ENCODE data around the gene CHPF2. TPM values are rescaled to one million over a fixed set of nuclear protein-coding genes. Genes with fewer than 3 reads are reported as not detected.

CHPF2 gene
- total RNA-seq, 1 donor from 2014 or later, result 84.7 TPM

GRCh38 chr7:151260471-151260870 lies 28.2 kb downstream of the CHPF2 start:
- H3K79me2 ChIP-seq (ENCODE audit: insufficient read depth, low read length), result no peaks in the 10 kb centered on the region
- no peak overlapping the region for H3K4me3 ChIP-seq (ENCODE audit: insufficient read depth, low read depth, low read length)
- TF ChIP-seq EZH2 (IDR thresholded peaks at IDR 0.05; ENCODE audit: insufficient read depth, low read length), result no peak
- TF ChIP-seq CTCF (IDR thresholded peaks at IDR 0.05; ENCODE audit: insufficient read depth, low read depth, low read length), result no peak
- no peak overlapping the region for H3K9ac ChIP-seq (ENCODE audit: low read length)
- no peak overlapping the region for H3K4me2 ChIP-seq (ENCODE audit: low read length)
- H3K27ac ChIP-seq (ENCODE audit: low read depth, low read length), result no peak overlapping the region
- H4K20me1 ChIP-seq (ENCODE audit: insufficient read depth, low read length), result no peaks in the 10 kb centered on the region
- Mint-ChIP-seq H3K27ac (ENCODE audit: unreplicated experiment) (no peak overlapping the region), H3K4me1 (ENCODE audit: low read depth, unreplicated experiment) (no peaks in the 10 kb centered on the region), H3K27me3 (ENCODE audit: low read depth, unreplicated experiment) (peaks cover 68% of the 10 kb centered on the region), H3K36me3 (ENCODE audit: low read depth, unreplicated experiment) (peaks cover 12% of the 10 kb centered on the region), H3K9me3 (ENCODE audit: unreplicated experiment) (no peaks in the 10 kb centered on the region), H3K4me3 (ENCODE audit: unreplicated experiment) (no peak overlapping the region)
- DNase-seq (ENCODE audit: low read depth) (no peak), FAIRE-seq (no peak)
- H3K9me3 ChIP-seq (ENCODE audit: insufficient read depth, low read depth, low read length), result no peaks in the 10 kb centered on the region
- no peaks in the 10 kb centered on the region for H3K36me3 ChIP-seq (ENCODE audit: insufficient read depth, low read length)
- no peak overlapping the region for H2AFZ ChIP-seq (ENCODE audit: low read depth, low read length)
- no peaks in the 10 kb centered on the region for H3K4me1 ChIP-seq (ENCODE audit: insufficient read depth, low read length)
- peaks cover 11% of the 10 kb centered on the region for H3K27me3 ChIP-seq (ENCODE audit: insufficient read depth, low read length)

- Histone ChIP-seq H3K36me3 (ENCODE audit: insufficient read depth, low read length) (no peaks in the 10 kb centered on the region), H2AFZ (ENCODE audit: low read depth, low read length) (no peak overlapping the region), H3K27me3 (ENCODE audit: insufficient read depth, low read length) (peaks cover 11% of the 10 kb centered on the region), H3K9ac (ENCODE audit: low read length) (no peak overlapping the region), H4K20me1 (ENCODE audit: insufficient read depth, low read length) (no peaks in the 10 kb centered on the region), H3K4me2 (ENCODE audit: low read length) (no peak overlapping the region), H3K9me3 (ENCODE audit: insufficient read depth, low read depth, low read length) (no peaks in the 10 kb centered on the region), H3K4me1 (ENCODE audit: insufficient read depth, low read length) (no peaks in the 10 kb centered on the region), H3K27ac (ENCODE audit: low read depth, low read length) (no peak overlapping the region), H3K79me2 (ENCODE audit: insufficient read depth, low read length) (no peaks in the 10 kb centered on the region), H3K4me3 (ENCODE audit: insufficient read depth, low read depth, low read length) (no peak overlapping the region)
- DNase-seq (ENCODE audit: low read depth) (no peak), FAIRE-seq (no peak)
- Mint-ChIP-seq H3K36me3 (ENCODE audit: low read depth, unreplicated experiment) (peaks cover 10% of the 10 kb centered on the region), H3K9me3 (ENCODE audit: unreplicated experiment) (no peaks in the 10 kb centered on the region), H3K27me3 (ENCODE audit: low read depth, unreplicated experiment) (peaks cover 64% of the 10 kb centered on the region), H3K4me3 (ENCODE audit: unreplicated experiment) (no peak overlapping the region), H3K27ac (ENCODE audit: unreplicated experiment) (no peak overlapping the region), H3K4me1 (ENCODE audit: low read depth, unreplicated experiment) (no peaks in the 10 kb centered on the region)
- no peak for TF ChIP-seq EZH2 (IDR thresholded peaks at IDR 0.05; ENCODE audit: insufficient read depth, low read length)
- TF ChIP-seq CTCF (IDR thresholded peaks at IDR 0.05; ENCODE audit: insufficient read depth, low read depth, low read length), result no peak
Measured at GRCh38 chr7:151260883-151261282, 28.6 kb downstream of the CHPF2 start.

- no peaks in the 10 kb centered on the region for H4K20me1 ChIP-seq (ENCODE audit: insufficient read depth, low read length)
- FAIRE-seq (no peak), DNase-seq (ENCODE audit: low read depth) (no peak)
- H3K4me1 Mint-ChIP-seq (ENCODE audit: low read depth, unreplicated experiment), result no peaks in the 10 kb centered on the region
- peaks cover 11% of the 10 kb centered on the region for H3K27me3 ChIP-seq (ENCODE audit: insufficient read depth, low read length)
- no peak overlapping the region for H3K4me3 ChIP-seq (ENCODE audit: insufficient read depth, low read depth, low read length)
- H3K27ac ChIP-seq (ENCODE audit: low read depth, low read length), result no peak overlapping the region
- no peaks in the 10 kb centered on the region for H3K36me3 ChIP-seq (ENCODE audit: insufficient read depth, low read length)
- H3K27me3 Mint-ChIP-seq (ENCODE audit: low read depth, unreplicated experiment), result peaks cover 60% of the 10 kb centered on the region
- no peaks in the 10 kb centered on the region for H3K9me3 ChIP-seq (ENCODE audit: insufficient read depth, low read depth, low read length)
- no peak overlapping the region for H3K27ac Mint-ChIP-seq (ENCODE audit: unreplicated experiment)
- no peak overlapping the region for H3K4me2 ChIP-seq (ENCODE audit: low read length)
- H3K4me1 ChIP-seq (ENCODE audit: insufficient read depth, low read length), result no peaks in the 10 kb centered on the region
- no peaks in the 10 kb centered on the region for H3K79me2 ChIP-seq (ENCODE audit: insufficient read depth, low read length)
- H3K9ac ChIP-seq (ENCODE audit: low read length), result no peak overlapping the region
- H3K36me3 Mint-ChIP-seq (ENCODE audit: low read depth, unreplicated experiment), result peaks cover 10% of the 10 kb centered on the region
- no peaks in the 10 kb centered on the region for H3K9me3 Mint-ChIP-seq (ENCODE audit: unreplicated experiment)
- TF ChIP-seq EZH2 (IDR thresholded peaks at IDR 0.05; ENCODE audit: insufficient read depth, low read length), result no peak
- no peak for TF ChIP-seq CTCF (IDR thresholded peaks at IDR 0.05; ENCODE audit: insufficient read depth, low read depth, low read length)
- no peak overlapping the region for H2AFZ ChIP-seq (ENCODE audit: low read depth, low read length)
- H3K4me3 Mint-ChIP-seq (ENCODE audit: unreplicated experiment), result no peak overlapping the region
Measured at GRCh38 chr7:151261529-151261928, 29.2 kb downstream of the CHPF2 start.
